GM19035 (cell line): ENCODE measurements around the gene PALD1.

Experiments used
- ATAC-seq: cut with Tn5 transposase; IDR thresholded peaks from one replicate; pipeline ENCODE4 v1.9.1; 2021; ENCODE audit not compliant: unreplicated experiment

PALD1 gene

GRCh38 chr10:70552586-70552985 lies 74.0 kb downstream of the PALD1 start:
- ATAC-seq = no peak

- no peak for ATAC-seq
Observed at GRCh38 chr10:70555371-70555770, 76.8 kb downstream of the PALD1 start.

- ATAC-seq = no peak
Observed at GRCh38 chr10:70557086-70557845, 78.7 kb downstream of the PALD1 start.

- ATAC-seq = no peak
Observed at GRCh38 chr10:70557876-70558275, 79.3 kb downstream of the PALD1 start.

GRCh38 chr10:70558295-70558694 lies 79.7 kb downstream of the PALD1 start:
- no peak for ATAC-seq

GRCh38 chr10:70558871-70559810 lies 80.6 kb downstream of the PALD1 start:
- no peak for ATAC-seq

- ATAC-seq = no peak
Observed at GRCh38 chr10:70559861-70560260, 81.3 kb downstream of the PALD1 start.

GRCh38 chr10:70560511-70560941 lies 82.0 kb downstream of the PALD1 start:
- no peak for ATAC-seq

GRCh38 chr10:70561070-70561469 lies 82.5 kb downstream of the PALD1 start:
- ATAC-seq = no peak

- no peak for ATAC-seq
Observed at GRCh38 chr10:70561558-70561957, 83.0 kb downstream of the PALD1 start.

GRCh38 chr10:70562036-70562755 lies 83.6 kb downstream of the PALD1 start:
- no peak for ATAC-seq

- ATAC-seq = no peak
Observed at GRCh38 chr10:70563230-70563629, 84.7 kb downstream of the PALD1 start.

- ATAC-seq = no peak
Observed at GRCh38 chr10:70564113-70564725, 85.7 kb downstream of the PALD1 start.

- no peak for ATAC-seq
Observed at GRCh38 chr10:70564901-70565351, 86.4 kb downstream of the PALD1 start.

GRCh38 chr10:70565556-70566514 lies 87.3 kb downstream of the PALD1 start:
- ATAC-seq = no peak

- ATAC-seq = no peak
Observed at GRCh38 chr10:70566515-70567290, 88.1 kb downstream of the PALD1 start.

GRCh38 chr10:70567603-70568002 lies 89.0 kb downstream of the PALD1 start:
- ATAC-seq = no peak

- ATAC-seq = no peak
Observed at GRCh38 chr10:70568113-70568512, 89.5 kb downstream of the PALD1 start.
